Measurements from ENCODE around the gene NR2C2.

GRCh38 chr3:14914779-14915117 lies 32.6 kb upstream of the NR2C2 start:
- TF ChIP-seq GATA2 (IDR thresholded peaks at IDR 0.05; ENCODE audit: low read depth, low read length) (peak; percentile 21; the same call in 1 of the 2 replicates), GATA3 (IDR thresholded peaks at IDR 0.05; ENCODE audit: low read depth, low read length) (no peak)

Measured in SH-SY5Y (cell line).